ENCODE data around the gene ALK. TPM values are rescaled to one million over a fixed set of nuclear protein-coding genes. Genes with fewer than 3 reads are reported as not detected.

Gene ALK
- total and polyA plus RNA-seq, 12 donors = 0.09 to 1.8 (median 0.53) TPM; not detected in 1

GRCh38 chr2:29808321-29808720 lies 113.1 kb downstream of the ALK start:
- H3K4me3 ChIP-seq = no peak overlapping the region
- no peaks in the 10 kb centered on the region for H3K27me3 ChIP-seq
- DNase-seq = no peak
- H3K27ac ChIP-seq = no peak overlapping the region
- WGBS, 4 donors = 37 to 53% (median 51%) methylated on average over 3 to 4 of the region's 4 CpGs
- H3K4me1 ChIP-seq (replicated peaks in 1 of 2) = no peaks in the 10 kb centered on the region
- no peaks in the 10 kb centered on the region for H3K36me3 ChIP-seq (replicated peaks in 1 of 2)
- TF ChIP-seq POLR2A (IDR thresholded peaks at IDR 0.05) (no peak), CTCF (IDR thresholded peaks at IDR 0.05) (no peak)
- intact Hi-C loops (cut with DNase I) = no loop called here
- no peaks in the 10 kb centered on the region for H3K9me3 ChIP-seq (replicated peaks in 1 of 3)

GRCh38 chr2:29807082-29807481 lies 114.3 kb downstream of the ALK start:
- no peak for DNase-seq
- Histone ChIP-seq H3K27ac (no peak overlapping the region), H3K27me3 (no peaks in the 10 kb centered on the region), H3K9me3 (replicated peaks in 1 of 3) (no peaks in the 10 kb centered on the region), H3K36me3 (replicated peaks in 1 of 2) (no peaks in the 10 kb centered on the region), H3K4me3 (no peak overlapping the region), H3K4me1 (replicated peaks in 1 of 2) (no peaks in the 10 kb centered on the region)
- WGBS, 4 donors = 54 to 61% (median 59%) methylated on average over 4 of the region's 4 CpGs
- intact Hi-C loops (cut with DNase I) = no loop called here
- TF ChIP-seq CTCF (IDR thresholded peaks at IDR 0.05) = no peak
- TF ChIP-seq POLR2A (IDR thresholded peaks at IDR 0.05) = no peak

- Histone ChIP-seq H3K27ac (no peak overlapping the region), H3K4me1 (replicated peaks in 1 of 2) (no peaks in the 10 kb centered on the region), H3K9me3 (replicated peaks in 1 of 3) (no peaks in the 10 kb centered on the region), H3K4me3 (no peak overlapping the region), H3K36me3 (replicated peaks in 1 of 2) (no peaks in the 10 kb centered on the region), H3K27me3 (no peaks in the 10 kb centered on the region)
- DNase-seq = no peak
- TF ChIP-seq CTCF (IDR thresholded peaks at IDR 0.05) (no peak), POLR2A (IDR thresholded peaks at IDR 0.05) (no peak)
- 72 to 91% (median 80%) methylated on average over 5 of the region's 5 CpGs for WGBS, 4 donors
- intact Hi-C loops (cut with DNase I) = no loop called here
Observed at GRCh38 chr2:29806461-29806860, 114.9 kb downstream of the ALK start.

GRCh38 chr2:29804671-29805070 lies 116.7 kb downstream of the ALK start:
- Histone ChIP-seq H3K4me3 (no peak overlapping the region), H3K27ac (no peak overlapping the region), H3K36me3 (replicated peaks in 1 of 2) (no peaks in the 10 kb centered on the region), H3K4me1 (replicated peaks in 1 of 2) (no peaks in the 10 kb centered on the region), H3K9me3 (replicated peaks in 1 of 3) (no peaks in the 10 kb centered on the region), H3K27me3 (no peaks in the 10 kb centered on the region)
- intact Hi-C loops (cut with DNase I) = no loop called here
- no peak for DNase-seq
- WGBS, 4 donors = 80 to 93% (median 89%) methylated on average over 3 of the region's 3 CpGs
- TF ChIP-seq CTCF (IDR thresholded peaks at IDR 0.05) = no peak
- no peak for TF ChIP-seq POLR2A (IDR thresholded peaks at IDR 0.05)
